Fibroblast of gingiva (primary cell): ENCODE data around the gene P2RY6.

Source experiments
- DNase-seq: peaks from one replicate; pipeline ENCODE4 v3.0.0-alpha.2; 2011; ENCODE audit warnings: low read depth

The P2RY6 gene

DNA sequence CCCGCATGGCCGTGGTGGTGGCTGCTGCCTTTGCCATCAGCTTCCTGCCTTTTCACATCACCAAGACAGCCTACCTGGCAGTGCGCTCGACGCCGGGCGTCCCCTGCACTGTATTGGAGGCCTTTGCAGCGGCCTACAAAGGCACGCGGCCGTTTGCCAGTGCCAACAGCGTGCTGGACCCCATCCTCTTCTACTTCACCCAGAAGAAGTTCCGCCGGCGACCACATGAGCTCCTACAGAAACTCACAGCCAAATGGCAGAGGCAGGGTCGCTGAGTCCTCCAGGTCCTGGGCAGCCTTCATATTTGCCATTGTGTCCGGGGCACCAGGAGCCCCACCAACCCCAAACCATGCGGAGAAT, 25.1 kb downstream of the P2RY6 start:
- no peak for DNase-seq

DNA sequence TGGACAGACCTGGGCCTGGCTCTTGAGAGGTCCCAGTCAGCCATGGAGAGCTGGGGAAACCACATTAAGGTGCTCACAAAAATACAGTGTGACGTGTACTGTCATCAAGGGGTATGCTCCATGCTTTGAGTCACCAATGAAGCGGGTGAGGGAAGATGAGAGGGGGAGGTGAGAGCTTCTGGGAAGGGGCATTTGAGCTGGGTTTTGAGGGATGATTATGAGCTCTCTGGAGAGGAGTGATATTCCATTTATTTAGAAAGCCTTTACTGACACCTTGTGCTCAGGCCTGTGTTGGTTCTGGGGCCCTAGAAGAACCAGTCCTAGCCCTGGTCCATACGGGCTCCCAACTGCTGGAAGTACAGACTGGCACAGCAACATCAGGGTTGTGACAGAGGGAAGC, 25.6 kb downstream of the P2RY6 start:
- DNase-seq, result no peak

DNA sequence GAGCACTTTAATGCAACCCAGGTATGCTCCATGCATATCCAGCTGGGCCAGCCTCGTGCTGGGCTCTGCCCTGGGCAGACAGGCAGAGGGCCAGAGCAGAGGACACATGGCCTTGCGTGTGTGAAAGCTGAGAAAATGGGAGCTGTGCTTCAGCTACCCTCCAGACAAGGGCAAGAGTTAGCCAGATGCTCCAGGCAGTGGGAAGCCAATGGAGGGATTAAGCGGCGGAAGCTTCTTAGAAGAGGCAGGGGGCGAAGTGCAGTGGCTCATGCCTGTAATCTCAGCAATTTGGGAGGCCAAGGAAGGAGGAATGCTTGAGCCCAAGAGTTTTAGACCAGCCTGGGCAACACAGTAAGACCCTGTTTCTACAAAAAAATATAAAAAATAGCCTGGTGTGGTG, 26.1 kb downstream of the P2RY6 start:
- no peak for DNase-seq

DNA sequence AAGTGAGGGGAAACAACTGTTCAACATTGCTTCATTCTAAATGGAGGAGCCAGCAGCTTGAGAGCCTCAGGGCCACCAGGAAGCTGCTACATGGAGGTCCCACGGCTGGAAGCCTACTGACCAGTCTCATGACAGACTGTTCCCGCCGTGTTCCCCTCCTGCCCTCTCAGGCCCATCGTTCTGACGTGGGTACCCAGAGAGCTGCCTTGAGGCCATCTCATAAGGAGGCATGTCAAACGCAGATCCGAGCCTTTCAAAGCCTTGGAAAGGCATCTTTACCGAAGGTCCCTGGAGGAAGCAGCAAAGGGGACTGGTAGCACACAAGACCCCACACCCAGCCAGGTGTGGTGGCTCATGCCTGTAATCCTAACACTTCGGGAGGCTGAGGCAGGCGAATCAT, 27.6 kb downstream of the P2RY6 start:
- no peak for DNase-seq

DNA sequence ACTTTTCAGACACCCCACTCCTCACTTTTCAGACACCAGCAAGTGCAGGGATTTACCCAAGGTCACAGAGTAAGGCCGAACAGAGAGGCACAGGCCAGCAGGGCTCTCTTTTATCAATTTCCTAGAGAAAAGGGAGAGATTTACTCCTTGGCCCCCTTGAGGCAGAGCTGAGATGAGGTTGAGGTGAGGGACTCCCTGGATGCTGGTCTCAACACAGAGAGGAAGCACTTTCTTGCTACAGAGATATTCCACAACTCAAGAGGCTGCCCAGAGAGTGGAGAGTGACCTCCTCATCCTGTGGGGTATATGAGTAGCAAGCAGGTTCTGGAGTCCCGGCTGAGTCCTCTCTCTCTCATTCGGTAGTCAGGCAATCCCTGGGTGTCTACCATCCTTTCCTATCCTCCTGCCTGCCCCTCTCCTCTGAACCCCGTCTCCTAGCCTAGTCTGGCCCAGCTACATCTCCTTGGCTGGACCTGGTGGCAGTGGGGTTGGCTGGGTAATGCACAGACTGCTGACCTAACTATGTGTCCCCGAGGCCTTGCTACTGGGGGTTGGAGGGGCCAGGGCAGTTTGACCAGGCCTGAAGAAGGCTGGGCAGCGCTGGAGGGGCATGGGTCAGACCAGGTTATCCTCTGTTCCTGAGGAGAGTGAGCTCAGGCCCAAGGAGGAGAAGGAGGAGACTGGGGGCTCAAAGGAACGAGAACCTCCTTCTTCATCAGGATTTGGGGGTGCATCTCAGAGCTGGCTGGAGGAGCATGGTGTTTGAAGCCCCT, 34.1 kb downstream of the P2RY6 start:
- DNase-seq, result no peak

DNA sequence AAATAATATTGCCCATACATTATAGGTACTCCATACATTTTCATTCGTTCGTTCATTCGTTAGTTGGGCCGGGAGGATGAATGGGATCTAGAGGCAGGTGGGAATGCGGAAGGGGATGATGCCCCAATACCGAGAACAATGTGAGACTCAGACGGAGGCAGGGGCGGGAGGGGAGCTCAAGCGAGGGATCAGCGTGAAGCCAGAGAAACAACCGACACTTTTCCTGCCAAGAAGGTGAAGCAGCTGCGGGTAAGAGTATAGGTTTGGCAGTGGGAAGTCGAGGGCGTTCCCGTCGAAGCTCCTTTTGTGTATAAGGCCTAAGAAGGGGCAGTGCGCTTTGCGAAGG, 34.8 kb downstream of the P2RY6 start:
- no peak for DNase-seq

DNA sequence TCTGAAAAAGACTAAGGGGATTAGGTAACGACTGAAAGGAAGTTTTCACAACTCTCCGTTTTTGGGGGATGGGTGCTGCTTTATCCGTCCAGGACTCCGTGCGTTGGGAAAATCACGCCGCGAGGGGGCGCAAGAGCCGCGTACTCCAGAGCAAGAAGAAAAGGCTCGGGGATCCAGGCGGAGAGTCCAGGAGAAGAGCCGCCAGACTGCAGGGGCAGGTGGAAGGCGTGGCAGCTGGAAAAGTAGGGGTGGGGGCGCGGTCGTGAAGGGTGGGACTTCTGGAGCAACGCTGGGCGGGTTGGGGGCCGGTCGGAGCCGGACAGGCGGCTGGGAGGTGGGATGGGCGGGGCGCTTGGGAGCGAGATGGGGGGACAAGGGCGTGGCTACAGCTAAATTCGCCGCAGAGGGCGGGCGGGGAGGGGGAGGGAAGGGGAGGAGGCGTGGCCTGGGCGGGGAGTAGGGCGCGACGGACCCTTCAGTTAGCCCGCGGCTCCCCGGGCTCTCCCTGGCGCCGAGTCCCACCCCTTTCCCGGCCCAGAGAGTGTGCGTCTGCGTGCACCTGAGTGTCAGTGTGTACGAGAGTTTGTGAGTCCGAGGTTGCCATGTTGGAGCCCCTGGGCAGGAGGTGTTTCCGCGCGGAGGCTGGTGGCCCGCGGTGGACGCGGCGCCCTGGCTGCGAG, 35.3 kb downstream of the P2RY6 start:
- DNase-seq, result peak; percentile 98

DNA sequence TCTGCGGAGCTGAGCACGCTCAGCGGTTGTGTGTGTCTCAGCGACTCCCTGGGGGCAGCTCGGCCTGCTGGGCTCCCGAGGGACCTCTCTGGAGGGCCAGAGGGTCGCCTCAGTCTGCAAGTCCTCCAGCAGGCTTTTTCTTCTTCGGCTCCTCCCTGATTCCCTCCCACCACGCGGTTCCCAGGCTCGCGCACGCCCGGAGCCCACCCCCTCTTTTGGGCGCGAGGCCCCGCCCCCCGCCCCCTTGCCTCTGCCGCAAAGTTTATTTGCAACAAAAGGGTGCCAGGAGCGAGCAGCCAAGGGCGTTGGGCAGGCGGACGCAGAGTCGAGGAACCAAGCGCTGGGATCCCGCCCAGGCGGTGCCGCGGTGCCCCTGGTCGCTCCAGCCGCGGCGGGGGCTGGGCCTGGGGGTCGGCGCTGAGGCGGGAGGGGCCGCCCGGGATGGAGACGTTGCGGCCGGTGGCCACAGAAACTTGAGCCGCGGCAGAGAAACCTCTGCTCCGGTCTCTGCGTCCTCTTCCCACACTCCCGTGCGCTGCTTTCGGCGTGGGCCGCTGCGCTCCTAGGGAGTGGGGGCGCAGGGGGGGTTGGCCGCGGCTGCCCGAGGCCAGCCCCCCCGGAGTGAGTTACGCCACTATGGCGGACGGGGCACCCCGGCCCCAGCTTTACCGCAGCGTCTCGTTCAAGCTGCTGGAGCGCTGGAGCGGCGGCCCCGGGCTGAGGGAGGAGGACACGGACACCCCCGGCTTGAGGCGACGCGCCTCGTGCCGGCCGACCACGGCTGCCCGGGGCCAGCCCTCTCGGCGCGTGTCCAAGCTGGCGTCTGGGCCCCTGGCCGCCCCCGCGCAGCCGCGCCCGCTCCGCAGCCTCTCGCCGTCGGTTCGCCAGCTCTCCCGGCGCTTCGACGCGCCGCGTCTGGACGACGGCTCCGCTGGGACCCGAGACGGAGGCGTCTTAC, 36.1 kb downstream of the P2RY6 start, which contains the start of gene ARHGEF17:
Gene ARHGEF17, plus strand, starts transcription at position 274 of the 958 bp plus-strand sequence. Its CDS starts 363 bp downstream, at position 637.
- peak; percentile 84 for DNase-seq

DNA sequence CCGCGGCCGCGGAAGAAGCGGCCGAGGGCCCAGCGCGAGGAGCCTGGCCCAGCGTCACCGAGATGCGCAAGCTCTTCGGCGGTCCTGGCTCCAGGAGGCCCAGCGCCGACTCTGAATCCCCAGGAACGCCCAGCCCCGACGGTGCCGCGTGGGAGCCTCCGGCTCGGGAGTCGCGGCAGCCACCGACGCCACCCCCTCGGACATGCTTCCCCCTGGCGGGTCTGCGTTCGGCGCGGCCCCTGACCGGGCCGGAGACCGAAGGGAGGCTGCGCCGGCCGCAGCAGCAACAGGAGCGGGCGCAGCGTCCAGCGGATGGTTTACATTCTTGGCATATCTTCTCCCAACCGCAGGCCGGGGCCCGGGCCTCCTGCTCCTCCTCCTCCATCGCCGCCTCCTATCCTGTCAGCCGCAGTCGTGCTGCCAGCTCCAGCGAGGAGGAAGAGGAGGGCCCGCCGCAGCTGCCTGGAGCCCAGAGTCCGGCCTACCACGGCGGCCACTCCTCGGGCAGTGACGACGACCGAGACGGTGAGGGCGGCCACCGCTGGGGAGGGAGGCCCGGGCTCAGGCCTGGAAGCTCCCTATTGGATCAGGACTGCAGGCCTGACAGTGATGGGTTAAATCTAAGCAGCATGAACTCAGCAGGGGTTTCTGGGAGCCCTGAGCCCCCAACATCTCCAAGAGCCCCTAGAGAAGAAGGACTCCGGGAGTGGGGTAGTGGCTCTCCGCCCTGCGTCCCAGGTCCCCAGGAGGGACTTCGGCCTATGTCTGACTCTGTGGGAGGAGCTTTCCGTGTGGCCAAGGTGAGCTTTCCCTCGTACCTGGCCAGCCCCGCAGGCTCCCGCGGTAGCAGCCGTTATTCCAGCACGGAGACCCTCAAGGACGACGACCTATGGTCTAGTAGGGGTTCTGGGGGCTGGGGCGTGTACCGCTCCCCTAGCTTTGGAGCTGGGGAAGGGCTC, 37.1 kb downstream of the P2RY6 start:
- DNase-seq, result peak; percentile 98

DNA sequence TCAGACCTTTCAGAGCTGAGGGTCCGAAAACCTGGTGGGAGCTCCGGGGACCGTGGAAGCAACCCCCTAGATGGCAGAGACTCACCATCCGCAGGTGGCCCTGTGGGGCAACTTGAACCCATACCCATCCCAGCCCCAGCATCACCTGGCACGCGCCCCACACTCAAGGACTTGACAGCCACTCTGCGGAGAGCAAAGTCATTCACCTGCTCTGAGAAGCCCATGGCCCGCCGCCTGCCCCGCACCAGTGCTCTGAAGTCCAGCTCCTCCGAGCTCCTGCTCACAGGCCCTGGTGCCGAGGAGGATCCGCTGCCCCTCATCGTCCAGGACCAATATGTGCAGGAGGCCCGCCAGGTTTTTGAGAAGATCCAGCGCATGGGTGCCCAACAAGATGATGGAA, 37.9 kb downstream of the P2RY6 start:
- DNase-seq, result no peak

DNA sequence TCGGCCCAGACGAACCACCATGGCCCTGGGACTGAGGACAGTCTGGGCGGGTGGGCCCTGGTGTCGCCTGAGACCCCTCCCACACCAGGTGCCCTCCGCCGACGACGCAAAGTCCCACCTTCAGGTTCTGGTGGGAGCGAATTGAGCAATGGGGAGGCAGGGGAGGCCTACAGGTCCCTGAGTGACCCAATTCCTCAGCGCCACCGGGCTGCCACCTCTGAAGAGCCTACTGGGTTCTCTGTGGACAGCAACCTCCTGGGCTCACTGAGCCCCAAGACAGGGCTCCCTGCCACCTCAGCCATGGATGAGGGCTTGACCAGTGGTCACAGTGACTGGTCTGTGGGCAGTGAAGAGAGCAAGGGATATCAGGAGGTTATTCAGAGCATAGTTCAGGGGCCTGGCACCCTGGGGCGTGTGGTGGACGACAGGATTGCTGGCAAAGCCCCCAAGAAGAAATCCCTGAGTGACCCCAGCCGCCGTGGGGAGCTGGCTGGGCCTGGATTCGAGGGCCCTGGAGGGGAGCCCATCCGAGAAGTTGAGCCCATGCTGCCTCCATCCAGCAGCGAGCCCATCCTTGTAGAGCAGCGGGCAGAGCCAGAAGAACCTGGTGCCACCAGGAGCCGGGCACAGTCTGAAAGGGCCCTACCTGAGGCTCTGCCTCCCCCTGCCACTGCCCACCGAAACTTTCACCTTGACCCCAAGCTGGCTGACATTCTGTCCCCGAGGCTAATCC, 38.7 kb downstream of the P2RY6 start:
- DNase-seq, result no peak

DNA sequence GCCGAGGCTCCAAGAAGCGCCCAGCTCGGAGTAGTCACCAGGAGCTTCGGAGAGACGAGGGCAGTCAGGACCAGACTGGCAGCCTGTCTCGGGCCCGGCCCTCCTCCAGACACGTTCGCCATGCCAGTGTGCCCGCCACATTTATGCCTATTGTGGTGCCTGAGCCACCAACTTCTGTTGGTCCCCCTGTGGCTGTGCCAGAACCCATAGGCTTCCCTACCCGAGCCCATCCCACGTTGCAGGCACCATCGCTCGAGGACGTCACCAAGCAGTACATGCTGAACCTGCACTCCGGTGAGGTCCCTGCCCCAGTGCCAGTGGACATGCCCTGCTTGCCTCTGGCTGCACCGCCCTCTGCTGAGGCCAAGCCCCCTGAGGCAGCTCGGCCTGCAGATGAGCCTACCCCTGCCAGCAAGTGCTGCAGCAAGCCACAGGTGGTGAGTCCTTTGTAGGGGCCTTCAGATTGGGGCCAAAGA, 39.3 kb downstream of the P2RY6 start:
- DNase-seq, result no peak

DNA sequence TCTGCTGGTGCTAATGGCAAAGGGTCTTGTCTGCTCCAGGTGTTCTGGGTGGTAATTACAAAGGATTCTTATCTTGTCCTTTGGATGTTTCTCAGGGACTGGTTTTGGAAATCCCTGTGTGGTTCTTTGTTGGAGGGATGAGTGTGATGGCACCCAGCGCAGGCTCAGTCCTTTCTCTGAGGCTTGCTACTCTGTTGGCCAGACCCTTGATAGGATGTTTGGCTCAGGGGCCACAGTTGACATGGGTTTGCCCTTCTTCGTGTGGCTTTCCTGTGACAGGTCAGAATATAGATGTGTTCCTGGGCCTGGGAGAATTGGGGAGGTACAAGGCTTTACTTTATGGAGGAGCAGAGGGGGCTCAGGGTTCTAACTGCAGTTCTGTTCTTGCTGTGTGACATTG, 39.9 kb downstream of the P2RY6 start:
- no peak for DNase-seq

DNA sequence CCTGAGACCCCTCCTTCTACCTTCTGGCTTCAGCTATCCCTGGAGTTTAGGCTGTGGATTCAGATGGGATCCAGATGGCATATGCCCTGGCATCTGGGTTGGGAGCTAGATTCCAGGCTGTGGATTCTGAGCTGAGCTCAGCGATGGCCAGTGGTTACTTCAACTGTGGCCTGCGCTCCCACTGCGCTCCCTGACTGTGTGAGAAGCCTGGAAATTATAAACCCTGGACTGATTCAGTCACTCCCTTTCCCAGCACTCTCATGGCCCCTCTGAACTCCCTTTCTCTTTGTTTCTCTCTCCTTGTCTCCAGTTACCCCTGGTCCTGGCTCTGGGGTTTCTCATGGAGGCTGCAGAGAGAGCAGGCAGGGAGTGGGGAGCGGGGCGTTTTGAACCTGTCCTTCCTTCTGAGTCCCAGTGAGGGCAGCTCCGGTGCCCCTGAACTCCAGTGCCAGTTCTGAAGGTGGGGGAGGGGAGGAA, 40.8 kb downstream of the P2RY6 start:
- peak; percentile 67 for DNase-seq

DNA sequence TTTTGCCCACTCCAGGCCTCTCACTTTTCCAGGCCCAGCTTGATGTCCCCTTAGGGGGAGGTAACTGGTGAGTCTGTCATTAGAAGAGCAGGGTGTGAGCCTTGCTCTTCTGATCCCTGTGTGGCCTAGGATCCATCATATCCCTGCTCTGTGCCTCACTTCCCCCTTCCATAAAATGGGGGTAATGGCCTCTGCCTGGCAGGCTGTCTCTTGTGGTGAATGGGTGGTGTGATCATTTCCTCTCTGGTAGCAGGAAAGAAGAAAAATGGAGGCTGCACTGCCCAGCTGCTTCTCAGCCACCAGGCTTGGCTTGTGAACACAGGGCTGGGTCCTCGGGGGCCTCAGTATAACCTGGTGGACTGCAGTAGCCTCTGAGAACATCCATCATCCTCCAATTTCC, 41.5 kb downstream of the P2RY6 start:
- no peak for DNase-seq

DNA sequence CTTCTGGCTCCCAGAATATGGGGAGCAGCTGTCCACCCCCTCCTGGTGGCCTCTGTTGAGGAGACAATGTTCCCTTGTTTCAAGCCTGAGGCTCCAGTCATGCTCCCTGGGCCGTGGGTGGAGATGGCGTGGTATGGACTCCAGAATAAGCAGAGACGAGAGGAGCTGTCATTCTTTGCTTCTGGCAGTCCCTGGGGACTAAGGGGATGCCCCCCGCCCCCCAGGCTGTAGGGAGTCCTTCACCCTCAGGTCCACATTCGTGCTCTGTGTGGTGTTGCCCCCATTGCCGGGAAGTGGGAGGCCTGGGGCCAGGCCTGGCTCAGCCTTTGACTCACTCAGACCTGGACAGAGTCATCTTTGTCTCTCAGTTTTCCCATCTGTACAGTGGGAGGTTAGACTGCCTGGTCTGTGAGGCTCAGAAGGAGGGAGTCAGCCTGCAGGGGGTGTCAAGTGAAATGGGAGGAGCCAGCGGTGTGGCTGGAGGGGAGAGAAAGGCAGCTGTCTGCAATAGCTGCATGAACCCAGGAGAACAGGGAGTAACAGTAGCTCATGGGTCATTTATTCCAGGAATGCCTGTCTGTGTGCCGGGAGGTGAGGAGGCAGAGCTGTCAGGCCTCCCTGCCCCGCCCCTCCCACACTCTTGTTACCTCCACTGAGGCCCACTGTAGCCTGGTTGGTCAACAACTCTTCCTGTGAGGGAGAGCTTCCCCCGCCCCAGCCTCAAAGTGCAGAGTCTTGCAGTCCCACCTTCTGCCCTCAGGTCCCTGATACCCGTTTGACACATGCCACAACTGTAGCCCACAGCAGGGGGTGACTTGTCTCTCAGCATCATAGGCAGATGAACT, 42.2 kb downstream of the P2RY6 start:
- no peak for DNase-seq

DNA sequence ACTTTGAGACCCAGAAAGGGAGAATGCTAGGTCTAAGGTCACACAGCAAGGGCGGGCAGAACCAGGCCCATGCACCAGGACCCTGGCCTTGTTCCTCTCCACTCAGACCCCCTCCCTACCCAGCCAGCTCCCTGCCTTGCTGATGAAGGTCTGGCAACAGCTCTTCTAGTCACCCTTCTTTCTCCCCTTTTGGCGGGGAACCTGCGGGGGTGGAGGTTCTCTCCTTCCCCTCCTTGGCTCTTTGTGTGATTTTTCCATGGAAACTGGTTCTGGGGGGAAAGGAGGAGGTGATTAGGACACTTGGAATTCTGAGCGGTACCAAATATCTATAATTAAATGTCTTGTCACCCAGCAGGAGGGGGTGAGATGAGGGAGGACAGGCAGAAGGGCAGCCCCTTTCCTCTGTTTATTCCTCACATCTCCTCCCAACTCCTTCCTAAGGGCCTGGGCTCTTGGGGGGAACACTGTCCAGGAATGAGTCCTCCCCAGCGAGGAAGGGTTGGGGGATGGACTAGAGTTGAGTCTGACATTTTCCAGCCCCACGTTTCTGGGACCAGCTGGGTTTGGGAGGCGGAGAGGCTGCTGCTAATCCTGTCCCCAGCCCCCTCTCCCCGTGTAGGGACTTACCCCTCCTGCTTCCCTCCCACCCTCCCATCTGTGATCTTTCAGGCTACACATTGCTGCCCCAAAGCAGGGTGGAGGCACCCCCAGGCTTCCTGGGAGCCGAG, 43.3 kb downstream of the P2RY6 start:
- DNase-seq, result no peak

DNA sequence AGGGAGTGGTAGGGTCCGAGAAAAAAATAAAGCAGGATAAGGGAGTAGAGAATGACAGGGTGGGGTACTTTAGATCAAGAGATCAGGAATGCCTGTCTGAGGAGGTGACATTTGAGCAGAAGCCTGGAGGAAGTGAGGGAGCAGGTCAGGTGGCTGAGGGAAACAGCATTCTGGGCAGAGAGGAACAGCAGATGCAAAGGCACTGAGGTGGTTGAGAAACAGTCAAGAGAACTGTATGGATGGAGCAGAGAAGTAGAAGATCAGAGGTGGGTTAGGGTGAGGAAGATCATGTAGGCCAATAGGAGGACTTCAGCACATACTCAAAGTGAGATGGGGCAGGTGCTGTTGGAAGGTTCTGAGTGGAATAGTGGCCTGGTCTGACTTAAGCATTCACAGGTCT, 44.3 kb downstream of the P2RY6 start:
- no peak for DNase-seq

DNA sequence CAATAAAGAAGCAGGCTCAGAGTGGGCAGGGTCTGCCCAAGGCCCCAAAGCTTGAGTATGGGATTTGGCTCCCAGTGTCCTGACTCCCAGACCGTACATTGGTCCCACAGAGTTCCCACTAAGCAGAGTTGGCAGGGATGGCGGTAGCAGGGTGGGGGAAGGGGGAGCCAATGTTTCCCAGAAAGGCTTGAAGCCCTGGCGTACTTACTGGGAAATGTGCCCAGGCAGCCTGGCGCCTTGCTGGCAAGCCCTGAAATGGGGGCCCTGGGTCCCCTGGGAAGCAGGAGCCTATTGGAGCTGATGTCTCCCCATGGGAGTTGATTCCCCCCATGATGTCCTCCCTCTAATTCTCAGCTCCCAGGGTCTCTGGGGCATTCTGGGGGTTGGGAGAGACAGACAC, 45.2 kb downstream of the P2RY6 start:
- DNase-seq, result peak; percentile 57
